Keratinocyte (primary cell): ENCODE results near the gene CDC42EP4. TPM values are rescaled to one million over a fixed set of nuclear protein-coding genes. Genes with fewer than 3 reads are reported as not detected.

Experiments used
- DNase-seq: peaks from one replicate; pipeline ENCODE4 v3.0.0-alpha.2; 2011; ENCODE audit warnings: low read depth, missing footprints, low spot score
- FAIRE-seq: peaks from 2 replicates; lab custom pipeline; 2011; peaks lifted over from hg19 to GRCh38; lab: Jason Lieb, UNC
- H2AFZ ChIP-seq: 2 replicates; pipeline ENCODE4 v1.6.0; 2012; ENCODE audit warnings: low read length, control low read depth, inconsistent platforms; ENCODE audit not compliant: control insufficient read depth
- H3K27ac ChIP-seq: 2 replicates; pipeline ENCODE4 v1.5.1; 2011; ENCODE audit warnings: low read length; ENCODE audit not compliant: control insufficient read depth, insufficient read depth
- H3K27me3 ChIP-seq: 3 replicates; pipeline ENCODE4 v1.6.0; 2011; ENCODE audit warnings: low read length; ENCODE audit not compliant: control insufficient read depth, insufficient read depth; ENCODE audit errors: extremely low read depth
- H3K36me3 ChIP-seq, 2 experiments: 2 replicates in 1 of 2; 3 replicates in 1 of 2; pipeline ENCODE4 v1.5.1; 2011; ENCODE audit warnings: low read length in 2 of 2, mild to moderate bottlenecking in 1 of 2; ENCODE audit not compliant: control insufficient read depth in 2 of 2, insufficient read depth in 2 of 2; ENCODE audit errors: extremely low read depth in 1 of 2
- H3K4me1 ChIP-seq: 3 replicates; pipeline ENCODE4 v1.5.1; 2011; ENCODE audit warnings: low read length; ENCODE audit not compliant: control insufficient read depth, insufficient read depth; ENCODE audit errors: extremely low read depth
- H3K4me2 ChIP-seq: 3 replicates; pipeline ENCODE4 v1.6.0; 2011; ENCODE audit warnings: low read depth, low read length; ENCODE audit not compliant: control insufficient read depth, insufficient read depth; ENCODE audit errors: extremely low read depth
- H3K4me3 ChIP-seq, 3 experiments: fragments of 200-600 bp in 1 of 3; sonication (generic) in 1 of 3; 2 replicates in 2 of 3; 3 replicates in 1 of 3; pipeline ENCODE4 v1.5.1; 2011 to 2016; ENCODE audit warnings: low read length in 3 of 3, mild to moderate bottlenecking in 3 of 3, control low read depth in 2 of 3, inconsistent platforms in 1 of 3, low read depth in 1 of 3, mixed read lengths in 1 of 3, mixed run types in 1 of 3, moderate library complexity in 1 of 3; ENCODE audit not compliant: control insufficient read depth in 2 of 3, insufficient read depth in 2 of 3; ENCODE audit errors: extremely low read depth in 1 of 3
- H3K79me2 ChIP-seq: 2 replicates; pipeline ENCODE4 v1.6.0; 2012; ENCODE audit warnings: low read length; ENCODE audit not compliant: control insufficient read depth, insufficient read depth
- H3K9ac ChIP-seq: 3 replicates; pipeline ENCODE4 v1.6.0; 2011; ENCODE audit warnings: low read length; ENCODE audit not compliant: control insufficient read depth, insufficient read depth; ENCODE audit errors: extremely low read depth
- H3K9me1 ChIP-seq: 3 replicates; pipeline ENCODE4 v1.6.0; 2011; ENCODE audit warnings: low read length; ENCODE audit not compliant: control insufficient read depth, insufficient read depth; ENCODE audit errors: extremely low read depth
- H3K9me3 ChIP-seq: 2 replicates; pipeline ENCODE4 v1.5.1; 2012; ENCODE audit warnings: low read depth, low read length; ENCODE audit not compliant: control insufficient read depth
- H4K20me1 ChIP-seq: 3 replicates; pipeline ENCODE4 v1.6.0; 2011; ENCODE audit warnings: low read length; ENCODE audit not compliant: control insufficient read depth, insufficient read depth; ENCODE audit errors: extremely low read depth
- EZH2 ChIP-seq: IDR thresholded peaks from one replicate; pipeline ENCODE4 v1.6.1; 2012; ENCODE audit warnings: inconsistent platforms, mild to moderate bottlenecking, low read length, moderate library complexity
- dilution Hi-C: fragments of 300-500 bp; cut with MboI; formaldehyde crosslinking; loops from one replicate; pipeline ENCODE4 v1.7.0; 2020; ENCODE audit warnings: low sequenced_read_pairs; ENCODE audit not compliant: extremely low pct_ligation_motif_present
- polyA plus RNA-seq, 5 experiments: library from polyadenylated mRNA; depleted of rRNA in 3 of 5; stranded (reverse) in 3 of 5; stranded (forward) in 1 of 5; unstranded in 1 of 5; fragments of >200 nt; gene quantifications; 1 replicate in 1 of 5; 2 replicates in 3 of 5; 3 replicates in 1 of 5; pipeline versions ENCODE4 v1.2.1 to v1.2.3, GENCODE V29; 2011 to 2012; ENCODE audit warnings: missing spikeins in 2 of 5, low read depth in 1 of 5, low replicate concordance in 1 of 5
- TF ChIP-seq, protein P1 (sequence below), 3 experiments: IDR thresholded peaks in 1 of 3; conservative IDR thresholded peaks in 1 of 3; optimal IDR thresholded peaks in 1 of 3; 2 replicates in 2 of 3; 3 replicates in 1 of 3; pipeline versions ENCODE3 to v1.5.1; 2011; ENCODE audit warnings: low read length in 3 of 3, mild to moderate bottlenecking in 3 of 3, moderate library complexity in 2 of 3, control low read depth in 1 of 3, inconsistent platforms in 1 of 3; ENCODE audit not compliant: insufficient read depth in 2 of 3; ENCODE audit errors: extremely low read depth in 1 of 3

The CDC42EP4 gene
- polyA plus RNA-seq, 1 donor (not counting 4 experiments of a cell fraction or from before 2014, with no cell fraction given): 9.4 TPM

DNA sequence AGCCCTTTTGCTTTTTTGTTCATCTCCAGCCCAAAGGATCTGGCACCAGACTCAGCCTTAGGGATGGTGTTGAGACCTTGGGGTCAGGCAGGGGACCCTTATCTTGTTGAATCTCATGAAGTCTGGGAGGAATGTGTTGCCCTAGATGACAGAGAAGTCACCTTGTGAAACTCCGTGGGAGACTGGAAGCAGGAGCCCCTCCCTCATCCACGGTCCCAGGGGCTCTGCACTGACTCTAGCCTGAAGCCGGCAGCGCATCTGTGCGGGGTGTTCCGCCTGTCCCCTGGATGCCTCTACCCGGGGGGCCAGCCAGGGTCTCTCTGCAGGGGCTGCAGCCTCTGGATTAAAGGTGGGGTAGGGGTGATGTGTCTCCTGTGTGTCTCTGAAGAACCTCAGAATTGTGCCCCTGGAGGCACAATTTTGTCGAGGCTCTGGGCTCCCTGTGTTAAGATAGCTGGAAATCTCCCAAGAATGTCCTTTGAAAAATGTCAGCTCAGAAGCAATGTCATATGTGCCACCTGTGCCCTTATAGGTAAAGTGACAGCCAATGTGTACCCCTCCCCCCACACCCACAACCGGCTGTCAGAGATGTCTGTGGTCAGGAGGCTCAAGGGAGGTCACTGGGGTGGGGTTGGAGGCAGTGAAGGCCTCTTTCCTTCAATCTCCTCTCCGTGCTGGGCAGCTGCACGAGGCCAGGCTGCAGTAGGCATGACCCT, 32.1 kb upstream of the CDC42EP4 start:
- no peak overlapping the region for H3K9ac ChIP-seq
- dilution Hi-C loops: no loop called here
- H3K9me1 ChIP-seq: no peaks in the 10 kb centered on the region
- no peak for DNase-seq
- no peak overlapping the region for H3K4me2 ChIP-seq
- H3K4me1 ChIP-seq: peaks cover 30% of the 10 kb centered on the region
- no peaks in the 10 kb centered on the region for H3K36me3 ChIP-seq
- no peaks in the 10 kb centered on the region for H3K79me2 ChIP-seq
- no peak for FAIRE-seq
- no peak overlapping the region for H3K4me3 ChIP-seq
- H3K9me3 ChIP-seq: no peaks in the 10 kb centered on the region
- H4K20me1 ChIP-seq: no peaks in the 10 kb centered on the region
- no peak overlapping the region for H2AFZ ChIP-seq
- TF ChIP-seq EZH2: no peak
- TF ChIP-seq, protein P1, sequence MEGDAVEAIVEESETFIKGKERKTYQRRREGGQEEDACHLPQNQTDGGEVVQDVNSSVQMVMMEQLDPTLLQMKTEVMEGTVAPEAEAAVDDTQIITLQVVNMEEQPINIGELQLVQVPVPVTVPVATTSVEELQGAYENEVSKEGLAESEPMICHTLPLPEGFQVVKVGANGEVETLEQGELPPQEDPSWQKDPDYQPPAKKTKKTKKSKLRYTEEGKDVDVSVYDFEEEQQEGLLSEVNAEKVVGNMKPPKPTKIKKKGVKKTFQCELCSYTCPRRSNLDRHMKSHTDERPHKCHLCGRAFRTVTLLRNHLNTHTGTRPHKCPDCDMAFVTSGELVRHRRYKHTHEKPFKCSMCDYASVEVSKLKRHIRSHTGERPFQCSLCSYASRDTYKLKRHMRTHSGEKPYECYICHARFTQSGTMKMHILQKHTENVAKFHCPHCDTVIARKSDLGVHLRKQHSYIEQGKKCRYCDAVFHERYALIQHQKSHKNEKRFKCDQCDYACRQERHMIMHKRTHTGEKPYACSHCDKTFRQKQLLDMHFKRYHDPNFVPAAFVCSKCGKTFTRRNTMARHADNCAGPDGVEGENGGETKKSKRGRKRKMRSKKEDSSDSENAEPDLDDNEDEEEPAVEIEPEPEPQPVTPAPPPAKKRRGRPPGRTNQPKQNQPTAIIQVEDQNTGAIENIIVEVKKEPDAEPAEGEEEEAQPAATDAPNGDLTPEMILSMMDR (optimal IDR thresholded peaks at IDR 0.05 in 1 of 3, IDR thresholded peaks at IDR 0.05 in 1 of 3, conservative IDR thresholded peaks at IDR 0.05 in 1 of 3; ENCODE audit: extremely low read depth in 1 of 3, insufficient read depth in 2 of 3, low read length in 3 of 3): no peak
- no peak overlapping the region for H3K27ac ChIP-seq
- no peaks in the 10 kb centered on the region for H3K27me3 ChIP-seq

DNA sequence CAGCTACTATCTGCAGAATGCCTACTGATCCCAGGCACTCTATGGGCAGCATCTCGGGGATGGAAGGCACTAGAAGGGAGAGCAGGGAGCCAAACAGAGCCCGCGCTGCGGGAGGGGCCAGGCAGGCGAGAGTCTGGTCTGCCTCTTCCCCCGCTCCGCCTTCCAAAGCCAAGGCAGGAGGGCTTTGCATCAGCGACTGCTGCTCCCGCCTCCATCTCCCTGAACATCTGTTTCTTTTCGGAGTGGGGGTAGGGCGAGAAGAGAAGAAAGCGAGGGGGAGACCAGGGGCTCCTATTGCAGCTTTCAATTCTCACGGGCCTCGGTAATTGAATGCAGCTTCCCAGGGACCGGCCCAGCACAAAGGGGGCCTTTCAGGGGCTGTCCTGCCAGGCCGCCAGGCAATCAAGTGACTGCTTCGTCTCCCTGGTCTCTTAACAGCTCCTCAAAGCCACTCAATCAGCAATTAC, 31.4 kb upstream of the CDC42EP4 start:
- no peaks in the 10 kb centered on the region for H3K9me1 ChIP-seq
- H3K4me3 ChIP-seq: no peak overlapping the region
- no peak for TF ChIP-seq EZH2
- TF ChIP-seq, protein P1 (optimal IDR thresholded peaks at IDR 0.05 in 1 of 3, IDR thresholded peaks at IDR 0.05 in 1 of 3, conservative IDR thresholded peaks at IDR 0.05 in 1 of 3; ENCODE audit: extremely low read depth in 1 of 3, insufficient read depth in 2 of 3, low read length in 3 of 3): no peak
- H3K4me1 ChIP-seq: peaks cover 30% of the 10 kb centered on the region
- no peak overlapping the region for H3K9ac ChIP-seq
- H4K20me1 ChIP-seq: no peaks in the 10 kb centered on the region
- dilution Hi-C loops: no loop called here
- no peak overlapping the region for H3K4me2 ChIP-seq
- no peak overlapping the region for H3K27ac ChIP-seq
- no peak for DNase-seq
- H3K36me3 ChIP-seq: no peaks in the 10 kb centered on the region
- H3K9me3 ChIP-seq: no peaks in the 10 kb centered on the region
- H3K27me3 ChIP-seq: no peaks in the 10 kb centered on the region
- no peak for FAIRE-seq
- H2AFZ ChIP-seq: no peak overlapping the region
- no peaks in the 10 kb centered on the region for H3K79me2 ChIP-seq
